WI38 (cell line): Measurements from ENCODE around the gene SPATA31D1.

Experiments used
- H3K4me3 ChIP-seq: 2 replicates; pipeline ENCODE4 v1.5.1; 2011; ENCODE audit warnings: low read depth, mild to moderate bottlenecking, control low read depth, low read length
- TF ChIP-seq, protein P1 (sequence below): IDR thresholded peaks from 2 replicates; pipeline ENCODE4 v1.5.1; 2012; ENCODE audit warnings: low read depth, mild to moderate bottlenecking, control low read depth, low read length

The SPATA31D1 gene

GRCh38 chr9:82038897-82039296 is 50.3 kb downstream of the SPATA31D1 start:
- no peak overlapping the region for H3K4me3 ChIP-seq
- TF ChIP-seq, protein P1, sequence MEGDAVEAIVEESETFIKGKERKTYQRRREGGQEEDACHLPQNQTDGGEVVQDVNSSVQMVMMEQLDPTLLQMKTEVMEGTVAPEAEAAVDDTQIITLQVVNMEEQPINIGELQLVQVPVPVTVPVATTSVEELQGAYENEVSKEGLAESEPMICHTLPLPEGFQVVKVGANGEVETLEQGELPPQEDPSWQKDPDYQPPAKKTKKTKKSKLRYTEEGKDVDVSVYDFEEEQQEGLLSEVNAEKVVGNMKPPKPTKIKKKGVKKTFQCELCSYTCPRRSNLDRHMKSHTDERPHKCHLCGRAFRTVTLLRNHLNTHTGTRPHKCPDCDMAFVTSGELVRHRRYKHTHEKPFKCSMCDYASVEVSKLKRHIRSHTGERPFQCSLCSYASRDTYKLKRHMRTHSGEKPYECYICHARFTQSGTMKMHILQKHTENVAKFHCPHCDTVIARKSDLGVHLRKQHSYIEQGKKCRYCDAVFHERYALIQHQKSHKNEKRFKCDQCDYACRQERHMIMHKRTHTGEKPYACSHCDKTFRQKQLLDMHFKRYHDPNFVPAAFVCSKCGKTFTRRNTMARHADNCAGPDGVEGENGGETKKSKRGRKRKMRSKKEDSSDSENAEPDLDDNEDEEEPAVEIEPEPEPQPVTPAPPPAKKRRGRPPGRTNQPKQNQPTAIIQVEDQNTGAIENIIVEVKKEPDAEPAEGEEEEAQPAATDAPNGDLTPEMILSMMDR = no peak
